Measurements from ENCODE around the gene BDNF.

The BDNF gene

DNA sequence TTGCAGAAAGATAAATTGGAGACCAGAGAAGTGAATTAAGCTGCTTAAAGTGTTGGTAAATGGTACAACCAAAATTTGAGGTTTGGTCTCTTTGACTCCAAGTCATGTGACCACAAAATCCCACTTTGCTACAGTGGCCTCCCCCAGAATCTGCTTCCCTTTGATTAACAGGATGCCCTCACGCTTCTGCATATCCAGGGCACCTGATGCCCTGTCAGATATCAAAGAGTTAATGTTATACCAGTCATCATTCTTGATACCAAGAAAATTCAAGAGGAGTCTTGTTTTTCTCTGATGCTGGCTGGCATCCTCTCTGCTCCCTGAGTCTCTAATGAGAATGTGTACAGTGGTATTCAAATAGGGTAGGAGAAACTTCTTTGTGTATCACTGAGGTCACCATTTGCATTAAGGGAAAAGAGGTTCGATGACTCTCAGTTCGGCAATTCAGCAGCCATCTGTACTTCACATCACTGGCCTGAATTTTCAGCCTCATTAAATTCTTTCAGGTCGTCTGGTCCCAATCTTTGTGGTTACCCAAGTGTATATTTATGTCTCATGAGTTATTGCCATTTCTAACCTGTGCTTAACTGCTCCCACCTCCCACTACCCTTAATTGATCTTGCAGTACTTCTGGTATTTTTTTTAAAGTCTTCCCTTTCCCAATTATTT lies 73.9 kb downstream of the BDNF start:
- DNase-seq (ENCODE audit: low read depth, low spot score), result no peak

DNA sequence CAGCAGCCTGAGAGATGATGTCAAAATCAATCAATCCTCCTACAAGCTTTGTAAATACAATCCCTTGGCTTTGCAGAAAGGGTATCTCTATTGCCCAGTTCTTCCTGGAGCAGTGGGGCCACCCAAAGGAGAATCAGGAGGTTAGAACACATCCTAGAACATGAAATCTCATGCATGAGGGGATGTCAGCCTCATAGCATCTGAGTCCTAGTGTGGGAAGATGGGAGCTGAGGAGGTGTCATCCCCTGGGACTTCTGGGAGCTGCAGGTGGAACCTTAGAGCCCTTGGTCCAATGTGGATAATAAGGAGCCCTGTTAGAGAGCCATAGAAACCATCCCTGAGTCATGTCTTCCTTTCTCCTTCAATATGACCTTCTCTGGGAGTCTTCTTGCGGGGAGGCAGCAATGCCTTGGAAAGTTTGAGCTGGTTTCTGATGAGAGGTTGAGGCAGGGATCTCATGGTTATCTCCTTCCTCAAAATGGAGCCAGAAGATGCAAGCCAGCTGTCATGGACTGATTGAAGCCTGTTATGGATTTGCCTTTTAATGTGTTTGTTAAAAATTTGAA lies 74.8 kb downstream of the BDNF start:
- no peak for DNase-seq (ENCODE audit: low read depth, low spot score)

DNA sequence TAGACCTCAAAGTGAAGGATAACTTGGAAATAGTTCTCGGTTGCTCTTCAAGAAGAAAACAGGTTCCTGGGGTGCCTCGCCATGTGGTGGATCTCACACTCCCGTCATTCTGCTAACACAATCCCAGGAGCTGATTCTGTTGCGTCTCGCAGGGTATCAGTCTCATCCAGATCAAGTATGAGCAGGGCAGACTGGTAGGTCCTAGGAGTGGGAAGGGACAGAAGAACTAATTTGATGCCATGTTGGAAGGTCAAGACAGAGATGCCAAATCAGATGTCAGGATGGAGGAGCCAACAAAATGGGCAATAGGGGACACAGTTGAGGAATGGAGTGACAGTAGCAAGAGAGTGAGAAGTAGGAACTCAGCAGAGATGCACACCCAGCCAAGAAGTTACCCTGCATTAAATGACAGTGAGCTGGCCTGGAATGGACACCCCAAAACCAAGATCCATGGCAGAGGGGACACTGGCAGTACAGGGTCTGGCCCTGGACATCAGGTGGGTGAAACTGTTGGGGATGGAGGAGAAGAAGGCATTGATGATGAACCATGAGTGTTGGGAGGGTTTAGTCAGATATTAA lies 76.2 kb downstream of the BDNF start:
- no peak for DNase-seq (ENCODE audit: low read depth, low spot score)

DNA sequence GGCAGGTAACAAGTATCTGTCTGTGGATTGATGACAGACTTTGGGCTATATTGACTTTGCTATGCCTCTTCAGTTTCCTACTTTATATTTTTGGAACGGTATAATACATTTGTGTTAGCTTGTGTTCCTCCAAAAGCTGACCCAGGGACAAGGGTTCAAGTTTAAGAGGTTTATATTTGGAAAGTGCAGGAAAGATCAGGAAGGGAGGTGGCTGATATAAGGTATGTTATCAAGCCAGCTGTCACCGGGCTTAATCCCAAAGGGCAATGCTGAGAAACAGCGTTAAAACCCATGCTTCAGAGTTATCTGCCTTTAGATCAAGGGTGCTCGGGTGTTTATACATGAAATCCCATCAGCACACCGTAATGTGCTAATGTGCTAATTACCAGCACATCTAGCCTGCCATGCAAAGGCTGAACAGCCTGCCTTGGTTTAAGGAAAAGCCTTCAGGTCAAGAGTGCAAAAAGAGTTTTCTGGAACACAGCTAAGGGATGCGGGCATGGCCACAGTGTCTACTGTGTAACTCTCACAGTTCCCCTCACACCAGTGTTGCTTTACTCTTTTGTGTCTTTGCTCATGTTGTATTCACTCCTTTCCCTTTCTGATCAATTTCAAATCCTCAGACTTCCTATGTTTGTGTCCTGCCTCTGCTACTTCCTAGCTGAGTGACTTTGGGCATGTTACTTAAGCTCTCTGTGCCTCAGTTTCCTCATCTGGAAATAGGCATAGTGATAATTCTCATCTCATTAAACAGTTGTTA lies 77.5 kb downstream of the BDNF start:
- no peak for DNase-seq (ENCODE audit: low read depth, low spot score)

DNA sequence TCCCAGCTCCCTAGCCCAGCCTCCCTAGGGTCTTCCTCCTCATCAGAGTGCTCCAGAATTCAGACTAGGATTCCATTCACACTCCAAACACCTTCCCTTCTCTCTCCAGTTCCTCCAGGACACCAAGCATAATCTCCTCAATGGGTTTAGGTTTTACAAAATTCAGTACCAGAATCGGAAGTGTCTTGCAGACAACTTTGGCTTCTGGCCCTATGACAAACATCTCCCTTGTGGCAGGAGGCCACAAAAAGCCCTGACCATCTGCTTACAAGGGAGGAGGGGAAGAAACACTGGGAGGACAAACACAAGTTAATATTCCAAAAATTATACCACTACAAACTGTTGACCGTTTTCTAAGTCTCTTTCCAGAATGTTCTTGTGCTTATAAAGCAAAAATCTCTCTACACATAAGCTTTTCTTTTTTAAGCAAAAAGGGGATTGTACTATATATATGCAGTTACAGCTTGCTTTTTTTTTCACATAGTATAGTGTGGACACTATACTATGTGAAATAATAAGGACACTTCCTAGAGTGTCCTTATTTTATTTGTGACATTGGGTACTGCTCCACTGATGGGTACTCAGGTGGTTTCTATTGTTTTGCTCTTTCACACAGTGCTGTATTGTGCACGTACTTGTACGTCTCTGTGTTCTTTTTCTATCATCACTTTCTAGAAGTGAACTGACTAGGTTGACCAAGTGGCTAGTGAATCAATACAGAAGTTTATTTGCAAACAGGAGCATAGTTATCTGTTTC lies 78.7 kb downstream of the BDNF start:
- DNase-seq (ENCODE audit: low read depth, low spot score), result no peak

DNA sequence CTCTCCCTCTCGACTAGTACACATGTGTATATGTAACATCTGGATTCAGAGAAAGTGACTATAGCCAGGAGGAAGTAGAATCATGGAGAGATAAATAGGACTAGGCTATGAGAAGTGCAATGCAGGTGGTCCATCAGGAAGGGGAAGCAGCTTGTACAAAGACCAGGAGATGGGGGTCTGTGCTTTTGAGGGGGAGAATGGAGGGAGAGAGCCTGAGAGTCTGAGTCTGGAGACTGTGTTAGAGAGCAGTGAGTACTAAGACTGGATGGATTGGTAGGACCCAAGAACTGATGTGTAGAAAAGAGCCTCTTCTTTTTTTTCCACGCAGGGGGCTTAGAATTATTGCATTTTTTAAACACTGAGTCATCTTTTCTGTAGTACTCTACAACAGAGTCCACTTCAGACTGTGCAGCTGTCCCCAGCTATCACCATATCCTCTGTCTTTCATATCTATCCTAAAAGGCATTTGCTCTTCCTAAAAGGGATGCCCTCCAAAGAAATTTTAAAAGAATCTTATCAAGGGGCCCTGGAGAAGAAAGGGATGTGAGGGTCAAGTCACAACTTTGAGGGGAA lies 80.4 kb downstream of the BDNF start:
- no peak for DNase-seq (ENCODE audit: low read depth, low spot score)

DNA sequence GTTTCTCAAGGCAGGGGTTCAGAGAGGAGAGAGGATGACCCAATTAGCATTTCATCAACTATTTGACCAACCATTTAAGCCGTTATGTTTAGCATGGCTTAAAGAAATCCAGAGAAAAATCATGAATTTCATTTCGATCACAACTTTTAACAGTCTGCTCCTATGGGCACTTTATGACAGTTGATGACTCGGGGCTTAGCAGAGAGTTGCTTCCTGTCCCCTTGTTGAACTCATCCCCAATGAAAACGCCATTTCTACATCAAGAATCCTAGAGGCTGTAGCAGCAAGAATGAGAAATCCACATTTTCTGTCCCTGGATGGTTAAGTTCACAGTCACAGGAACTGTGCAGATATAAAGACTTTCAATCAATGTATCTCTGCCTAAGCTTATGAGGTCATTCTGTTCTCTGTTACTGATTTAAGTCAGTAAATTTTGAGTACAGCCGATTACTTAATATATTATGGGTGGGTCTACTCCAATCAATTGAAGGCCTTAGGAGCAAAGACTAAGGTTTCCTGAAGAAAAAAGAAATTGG lies 81.1 kb downstream of the BDNF start:
- DNase-seq (ENCODE audit: low read depth, low spot score), result no peak

DNA sequence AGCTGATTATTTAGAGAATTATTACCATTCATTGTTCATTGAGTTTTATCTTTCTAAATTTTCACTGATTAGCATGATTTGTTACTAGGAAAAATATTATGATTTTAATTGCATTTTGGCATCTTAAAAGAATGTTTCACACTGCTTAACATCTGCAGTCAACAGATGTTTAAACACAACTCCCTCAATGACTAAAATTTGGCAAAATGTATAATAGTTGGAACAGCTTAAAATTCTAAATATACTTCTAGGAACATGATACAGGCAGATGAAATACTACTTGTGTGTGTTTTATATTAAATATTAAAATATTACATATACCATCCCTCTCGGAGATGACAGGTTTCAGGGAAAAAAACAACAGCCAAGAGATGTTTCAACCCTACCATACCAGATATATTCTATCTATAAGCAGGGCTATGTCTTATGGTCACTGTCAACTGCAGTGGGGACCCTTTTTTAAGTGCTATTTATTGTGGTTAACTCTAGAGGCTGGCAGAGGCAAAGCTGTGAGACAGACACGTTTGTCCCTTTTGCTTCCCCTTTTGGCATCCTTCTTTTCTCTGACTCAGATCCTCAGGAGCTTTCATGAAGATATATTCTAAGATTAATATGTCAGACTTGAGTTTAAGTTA lies 81.9 kb downstream of the BDNF start:
- no peak for DNase-seq (ENCODE audit: low read depth, low spot score)

DNA sequence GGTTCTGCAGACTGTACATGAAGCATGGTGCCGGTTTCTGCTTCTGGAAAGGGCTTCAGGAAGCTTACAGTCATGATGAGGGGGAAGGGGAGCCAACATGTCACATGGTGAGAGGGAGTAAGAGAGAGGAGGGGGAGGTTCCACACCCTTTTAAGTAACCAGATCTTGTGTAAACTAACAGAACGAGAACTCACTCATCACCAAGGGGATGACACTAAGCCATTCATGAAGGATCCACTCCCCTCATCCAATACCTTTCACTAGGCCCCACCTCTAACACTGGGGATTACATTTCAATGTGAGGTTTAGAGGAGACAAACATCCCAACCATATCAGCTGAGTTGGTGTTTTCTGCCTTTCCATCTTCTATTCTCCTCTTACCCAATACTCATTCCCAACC lies 83.5 kb downstream of the BDNF start:
- DNase-seq (ENCODE audit: low read depth, low spot score), result no peak

DNA sequence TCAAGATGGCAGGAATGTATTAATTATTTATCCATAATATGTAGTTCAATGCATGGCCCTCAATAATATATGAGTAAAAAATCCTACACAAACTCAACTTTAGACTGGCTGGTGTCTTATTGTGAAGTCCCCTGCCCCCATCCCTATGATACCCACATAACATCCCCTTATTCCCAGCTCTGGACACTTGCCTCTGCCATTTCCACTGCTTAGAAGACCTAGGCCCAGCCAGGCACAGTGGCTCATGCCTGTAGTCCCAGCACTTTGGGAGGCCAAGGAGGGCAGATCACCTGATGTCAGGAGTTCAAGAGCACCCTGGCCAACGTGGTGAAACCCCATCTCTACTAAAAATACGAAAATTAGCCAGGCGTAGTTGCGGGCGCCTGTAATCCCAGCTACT lies 84.4 kb downstream of the BDNF start:
- DNase-seq (ENCODE audit: low read depth, low spot score), result no peak

DNA sequence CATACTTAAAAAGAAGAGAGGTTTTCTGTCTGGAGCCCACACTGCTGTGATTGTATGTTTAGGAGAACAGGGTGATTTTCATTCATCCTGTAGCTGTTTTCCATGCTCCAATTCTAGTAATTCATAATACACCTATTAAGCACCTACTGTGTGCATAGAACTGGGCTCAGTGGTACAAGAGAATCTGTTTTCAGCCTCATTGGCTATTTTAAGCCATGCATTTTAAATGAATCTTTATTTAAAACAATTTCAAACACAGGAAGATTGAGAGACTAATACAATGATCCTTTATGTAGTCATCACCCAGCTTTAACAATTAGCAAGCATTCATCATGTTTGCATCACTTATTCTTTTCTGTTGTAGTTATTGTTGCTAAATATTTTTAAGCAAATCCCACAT lies 86.2 kb downstream of the BDNF start:
- DNase-seq (ENCODE audit: low read depth, low spot score), result no peak

DNA sequence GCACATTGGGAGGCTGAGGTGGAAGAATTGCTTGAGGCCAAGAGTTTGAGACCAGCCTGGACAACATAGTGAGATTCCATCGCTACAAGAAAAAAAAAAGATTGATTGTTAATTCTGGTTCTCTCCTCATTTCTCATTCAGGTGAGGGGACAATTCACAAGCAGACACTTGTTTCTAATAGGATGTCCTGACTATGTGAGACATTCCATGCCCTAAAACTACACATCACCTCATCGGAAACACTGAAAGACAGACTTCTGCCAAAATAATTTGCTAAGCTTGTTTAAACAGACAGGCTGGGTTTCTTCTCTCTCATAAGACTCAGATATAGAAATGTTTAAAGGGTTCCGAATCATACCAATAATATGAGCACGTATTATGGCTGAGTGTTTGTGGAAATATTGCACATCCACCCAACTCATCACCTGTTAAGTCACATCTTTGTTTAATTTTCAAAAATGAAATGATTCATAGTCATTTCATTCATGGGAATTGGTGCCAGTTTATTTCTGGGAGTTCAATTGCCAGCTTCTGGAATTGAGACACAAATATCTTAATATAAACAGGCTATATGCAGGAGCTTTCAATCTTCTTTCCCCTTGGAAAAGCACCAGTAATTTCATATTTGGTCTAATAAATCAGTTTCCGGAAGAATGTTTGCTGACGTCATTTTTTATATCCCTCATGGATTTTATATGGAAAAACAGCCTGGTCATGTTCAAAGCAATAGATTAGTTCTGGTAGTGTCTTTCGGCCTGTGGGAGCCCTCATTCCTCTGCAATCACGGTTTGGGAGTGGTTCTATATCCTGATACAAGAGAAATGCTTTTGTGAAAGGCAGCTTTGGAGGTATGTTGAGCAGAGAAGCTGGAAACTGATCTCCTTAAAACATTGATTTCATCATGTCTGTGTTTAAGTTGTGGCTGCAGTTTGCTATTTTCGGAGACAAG lies 87.0 kb downstream of the BDNF start:
- no peak for DNase-seq (ENCODE audit: low read depth, low spot score)

DNA sequence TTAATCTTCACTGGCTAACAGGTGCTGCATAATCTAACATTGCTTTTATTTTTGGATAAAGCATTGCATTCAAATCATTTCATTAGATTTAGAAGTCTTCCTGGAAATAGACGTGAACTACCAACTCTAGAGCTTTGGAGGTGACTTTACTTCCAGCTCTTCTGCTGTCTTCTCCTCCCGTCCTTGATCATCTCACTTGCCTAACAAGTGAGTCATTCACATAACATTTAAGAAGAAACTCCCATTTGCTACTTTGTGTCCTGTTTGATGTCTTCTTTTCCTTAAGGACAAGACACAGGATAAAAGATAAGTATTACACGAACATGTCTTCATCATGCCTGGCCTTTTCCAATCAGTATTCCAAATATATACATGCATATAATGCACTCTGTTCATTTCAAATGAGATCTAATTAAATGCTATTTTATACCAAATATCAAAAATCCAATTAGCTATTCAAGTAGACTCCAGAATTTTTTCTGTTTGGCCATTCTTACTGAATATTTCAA lies 88.3 kb downstream of the BDNF start:
- no peak for DNase-seq (ENCODE audit: low read depth, low spot score)

DNA sequence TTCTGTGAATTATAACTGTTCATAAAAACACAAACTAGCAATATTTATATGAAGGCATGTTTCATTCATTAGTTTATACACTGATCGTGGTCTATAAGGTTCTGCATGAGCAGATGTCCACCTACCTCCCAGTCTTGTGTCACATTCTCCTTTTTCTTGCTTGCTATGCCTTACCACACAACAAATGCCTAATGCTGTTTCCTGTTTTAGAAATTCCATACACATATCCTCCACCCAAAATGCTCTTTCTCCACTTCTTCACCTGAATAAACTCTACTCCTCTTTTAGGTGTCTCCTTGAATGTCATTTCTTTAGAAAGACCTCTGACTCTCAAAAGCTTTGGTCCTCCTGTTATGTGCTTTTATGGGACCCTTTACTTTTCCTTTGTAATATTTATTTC lies 88.9 kb downstream of the BDNF start:
- DNase-seq (ENCODE audit: low read depth, low spot score), result no peak

DNA sequence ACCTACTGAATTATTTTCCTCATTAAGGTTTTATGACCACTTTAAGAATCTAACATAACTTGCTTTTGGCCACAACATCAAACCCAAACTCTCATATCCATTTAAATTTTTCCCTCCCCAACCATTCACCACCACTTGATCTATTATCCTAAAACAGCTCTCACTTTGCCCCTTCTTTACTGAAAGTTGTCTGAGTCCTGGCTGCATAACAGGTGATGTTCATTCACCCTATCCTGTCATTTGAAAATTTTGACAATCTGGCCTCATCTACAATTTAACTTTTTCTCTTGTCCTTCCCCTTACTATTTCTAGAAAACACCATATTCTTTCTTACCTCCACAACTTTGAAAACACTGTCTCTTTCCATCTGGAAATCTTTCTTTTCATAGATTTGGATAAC lies 89.3 kb downstream of the BDNF start:
- DNase-seq (ENCODE audit: low read depth, low spot score), result no peak

DNA sequence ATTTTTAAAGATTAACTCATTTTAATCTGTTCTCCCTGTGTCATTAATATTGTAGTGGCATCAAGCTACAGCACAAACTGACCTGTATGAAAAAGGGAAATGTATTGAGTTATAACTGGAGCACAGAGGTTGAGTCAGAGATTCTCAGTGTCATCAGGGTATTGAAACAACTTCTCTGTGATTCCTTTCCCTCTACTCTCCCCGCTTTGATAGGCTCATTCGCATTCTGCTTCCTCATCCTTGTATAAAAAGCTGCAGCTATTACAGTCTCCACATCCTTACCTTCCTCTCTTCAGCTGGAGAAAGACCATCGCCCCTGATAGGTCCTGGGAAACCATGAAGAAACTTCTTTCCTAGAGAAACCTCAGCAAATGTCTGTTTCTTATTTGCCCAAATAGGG lies 90.0 kb downstream of the BDNF start:
- no peak for DNase-seq (ENCODE audit: low read depth, low spot score)

DNA sequence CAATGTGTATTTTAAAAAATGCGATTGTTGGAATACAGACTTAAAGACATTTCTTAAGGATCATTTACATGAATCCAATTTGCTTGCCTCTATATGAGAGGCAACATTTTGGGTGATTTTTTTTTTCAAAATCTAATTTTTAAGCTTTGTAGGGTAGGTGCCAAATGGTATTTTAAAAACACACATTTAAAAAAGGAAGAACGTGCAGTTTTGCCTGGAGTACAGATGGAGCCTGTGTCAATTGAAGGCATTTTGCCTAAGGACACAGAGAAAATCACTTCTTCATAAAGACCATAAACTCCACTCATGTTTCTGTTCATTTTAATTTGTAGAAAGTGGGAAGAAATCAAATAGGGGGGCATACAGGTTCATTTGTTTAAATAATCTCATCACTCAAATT lies 91.3 kb downstream of the BDNF start:
- no peak for DNase-seq (ENCODE audit: low read depth, low spot score)

DNA sequence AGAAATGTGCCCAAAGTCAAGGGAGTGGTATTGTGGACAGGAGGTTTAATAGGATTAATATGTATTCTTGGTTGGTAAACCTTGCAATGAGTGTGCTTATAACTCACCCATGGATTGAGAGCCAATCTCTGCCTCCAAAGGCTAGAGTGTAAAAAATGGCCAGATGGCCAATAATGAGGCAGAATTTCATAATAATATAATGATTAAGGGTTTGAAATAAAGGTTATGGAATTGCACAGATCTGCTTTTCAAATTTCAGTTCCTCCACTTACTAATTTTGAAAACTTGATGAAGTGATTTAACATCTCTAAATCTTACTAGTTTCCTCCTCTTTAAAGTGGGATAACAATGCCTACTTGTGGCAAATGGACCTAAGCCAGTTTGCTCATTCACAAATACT lies 94.8 kb downstream of the BDNF start:
- DNase-seq (ENCODE audit: low read depth, low spot score), result no peak
